ENCODE results near the gene TARM1. TPM values are rescaled to one million over a fixed set of nuclear protein-coding genes. Genes with fewer than 3 reads are reported as not detected.

TARM1 gene
- total RNA-seq: not detected

GRCh38 chr19:54081032-54081431, at the start of gene TARM1:
TARM1 (minus strand) TSS chr19:54081365; CDS start chr19:54081340, 25 bp downstream.
- TF ChIP-seq POLR2A (IDR thresholded peaks at IDR 0.05) (no peak), POLR2AphosphoS5 (IDR thresholded peaks at IDR 0.05; ENCODE audit: insufficient read depth in 1 of 2, low read depth in 1 of 2) (no peak)
- TF ChIP-seq, protein P1, sequence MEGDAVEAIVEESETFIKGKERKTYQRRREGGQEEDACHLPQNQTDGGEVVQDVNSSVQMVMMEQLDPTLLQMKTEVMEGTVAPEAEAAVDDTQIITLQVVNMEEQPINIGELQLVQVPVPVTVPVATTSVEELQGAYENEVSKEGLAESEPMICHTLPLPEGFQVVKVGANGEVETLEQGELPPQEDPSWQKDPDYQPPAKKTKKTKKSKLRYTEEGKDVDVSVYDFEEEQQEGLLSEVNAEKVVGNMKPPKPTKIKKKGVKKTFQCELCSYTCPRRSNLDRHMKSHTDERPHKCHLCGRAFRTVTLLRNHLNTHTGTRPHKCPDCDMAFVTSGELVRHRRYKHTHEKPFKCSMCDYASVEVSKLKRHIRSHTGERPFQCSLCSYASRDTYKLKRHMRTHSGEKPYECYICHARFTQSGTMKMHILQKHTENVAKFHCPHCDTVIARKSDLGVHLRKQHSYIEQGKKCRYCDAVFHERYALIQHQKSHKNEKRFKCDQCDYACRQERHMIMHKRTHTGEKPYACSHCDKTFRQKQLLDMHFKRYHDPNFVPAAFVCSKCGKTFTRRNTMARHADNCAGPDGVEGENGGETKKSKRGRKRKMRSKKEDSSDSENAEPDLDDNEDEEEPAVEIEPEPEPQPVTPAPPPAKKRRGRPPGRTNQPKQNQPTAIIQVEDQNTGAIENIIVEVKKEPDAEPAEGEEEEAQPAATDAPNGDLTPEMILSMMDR (IDR thresholded peaks at IDR 0.05): no peak
- intact Hi-C loops (cut with DNase I): no loop called here
- Histone ChIP-seq H3K9me3 (no peaks in the 10 kb centered on the region), H3K27me3 (no peaks in the 10 kb centered on the region), H3K4me3 (no peak within 1 kb of the TSS), H3K27ac (no peak within 1 kb of the TSS), H3K4me1 (no peaks in the 10 kb centered on the region), H3K36me3 (no peaks in the 10 kb centered on the region)
- DNase-seq (ENCODE audit: extremely low spot score in 2 of 2): no peak

- intact Hi-C loops (cut with DNase I): no loop called here
- no peak overlapping the region for H3K27ac ChIP-seq
- H3K4me1 ChIP-seq: no peaks in the 10 kb centered on the region
- TF ChIP-seq, protein P1 (IDR thresholded peaks at IDR 0.05): no peak
- TF ChIP-seq POLR2A (IDR thresholded peaks at IDR 0.05) (no peak), POLR2AphosphoS5 (IDR thresholded peaks at IDR 0.05; ENCODE audit: insufficient read depth in 1 of 2, low read depth in 1 of 2) (no peak)
- peaks cover 0 to 54% of the 10 kb centered on the region in 2 donors for H3K36me3 ChIP-seq
- H3K27me3 ChIP-seq: no peaks in the 10 kb centered on the region
- H3K4me3 ChIP-seq: no peak overlapping the region
- H3K9me3 ChIP-seq: no peaks in the 10 kb centered on the region
- no peak for DNase-seq (ENCODE audit: extremely low spot score in 2 of 2)
Observed at GRCh38 chr19:54129617-54129996, 48.4 kb upstream of the TARM1 start.

- Histone ChIP-seq H3K9me3 (no peaks in the 10 kb centered on the region), H3K27me3 (no peaks in the 10 kb centered on the region), H3K27ac (no peak overlapping the region), H3K4me1 (no peaks in the 10 kb centered on the region), H3K4me3 (no peak overlapping the region), H3K36me3 (peaks cover 0 to 60% of the 10 kb centered on the region in 2 donors)
- no peak for DNase-seq (ENCODE audit: extremely low spot score in 2 of 2)
- intact Hi-C loops (cut with DNase I): no loop called here
- TF ChIP-seq, protein P1 (IDR thresholded peaks at IDR 0.05): no peak
- TF ChIP-seq POLR2A (IDR thresholded peaks at IDR 0.05) (no peak), POLR2AphosphoS5 (IDR thresholded peaks at IDR 0.05; ENCODE audit: insufficient read depth in 1 of 2, low read depth in 1 of 2) (no peak)
Observed at GRCh38 chr19:54128796-54129616, 47.8 kb upstream of the TARM1 start.

GRCh38 chr19:54128441-54128725, 47.2 kb upstream of the TARM1 start:
- Histone ChIP-seq H3K27me3 (no peaks in the 10 kb centered on the region), H3K4me3 (no peak overlapping the region), H3K4me1 (no peaks in the 10 kb centered on the region), H3K36me3 (peaks cover 0 to 66% of the 10 kb centered on the region in 2 donors), H3K9me3 (no peaks in the 10 kb centered on the region), H3K27ac (no peak overlapping the region)
- TF ChIP-seq POLR2AphosphoS5 (IDR thresholded peaks at IDR 0.05; ENCODE audit: insufficient read depth in 1 of 2, low read depth in 1 of 2) (no peak), POLR2A (IDR thresholded peaks at IDR 0.05) (no peak)
- TF ChIP-seq, protein P1 (IDR thresholded peaks at IDR 0.05): no peak
- DNase-seq (ENCODE audit: extremely low spot score in 2 of 2): no peak
- intact Hi-C loops (cut with DNase I): no loop called here

DNA sequence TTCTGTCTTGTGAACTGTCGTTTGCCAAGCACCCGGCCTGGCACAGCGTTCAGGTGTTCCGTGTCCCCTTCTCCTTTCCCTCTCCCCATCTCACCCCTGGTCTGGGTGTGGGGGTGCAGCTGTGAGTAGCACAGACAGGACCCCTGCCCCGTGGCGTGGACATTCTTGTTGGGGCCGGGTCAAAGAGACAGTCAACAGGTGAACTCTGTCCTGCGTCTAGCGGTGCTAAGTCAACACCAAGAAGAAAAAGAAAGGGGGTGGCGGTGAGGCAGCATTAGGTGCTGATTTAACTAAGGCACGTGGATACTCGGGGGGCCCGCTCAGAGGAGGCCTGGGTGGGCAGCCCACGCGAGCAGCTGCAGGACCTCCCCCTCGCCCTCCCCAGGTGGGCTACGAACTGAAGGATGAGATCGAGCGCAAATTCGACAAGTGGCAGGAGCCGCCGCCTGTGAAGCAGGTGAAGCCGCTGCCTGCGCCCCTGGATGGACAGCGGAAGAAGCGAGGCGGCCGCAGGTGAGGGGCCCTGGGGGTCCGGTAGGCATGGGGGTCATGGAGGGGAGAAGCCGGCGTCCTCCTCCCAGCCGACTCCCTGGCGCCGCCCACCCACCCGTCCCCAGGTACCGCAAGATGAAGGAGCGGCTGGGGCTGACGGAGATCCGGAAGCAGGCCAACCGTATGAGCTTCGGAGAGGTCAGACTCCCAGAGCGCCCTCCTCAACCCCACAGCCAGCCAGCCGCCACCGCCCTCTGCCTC, 46.7 kb upstream of the TARM1 start:
- H3K9me3 ChIP-seq: no peaks in the 10 kb centered on the region
- H3K36me3 ChIP-seq: peaks cover 0 to 71% of the 10 kb centered on the region in 2 donors
- H3K4me1 ChIP-seq: no peaks in the 10 kb centered on the region
- TF ChIP-seq, protein P1 (IDR thresholded peaks at IDR 0.05): no peak
- H3K27me3 ChIP-seq: no peaks in the 10 kb centered on the region
- H3K4me3 ChIP-seq: no peak overlapping the region
- DNase-seq (ENCODE audit: extremely low spot score in 2 of 2): no peak
- no peak overlapping the region for H3K27ac ChIP-seq
- intact Hi-C loops (cut with DNase I): no loop called here

Data from vagina (tissue), 2 donors.